Left kidney (tissue), 2 donors: ENCODE data around the gene NOS1AP. TPM values are rescaled to one million over a fixed set of nuclear protein-coding genes. Genes with fewer than 3 reads are reported as not detected.

Experiments
- DNase-seq: peaks from one replicate; pipeline ENCODE4 v3.0.0-alpha.2; 2013
- polyA plus RNA-seq: library from polyadenylated mRNA; unstranded; fragments of 120-200 nt; gene quantifications from one replicate; pipeline ENCODE4 v1.2.1, GENCODE V29; 2013; ENCODE audit not compliant: insufficient read length

Gene NOS1AP
- polyA plus RNA-seq, 1 donor: 10.7 TPM

GRCh38 chr1:162386292-162387225, 317.1 kb downstream of the NOS1AP start:
- DNase-seq: no peak

- DNase-seq: no peak
These were observed 318.0 kb downstream of the NOS1AP start for GRCh38 chr1:162387226-162388082.

- DNase-seq: no peak
These were observed 318.6 kb downstream of the NOS1AP start for GRCh38 chr1:162388083-162388594.

GRCh38 chr1:162388615-162389014, 319.1 kb downstream of the NOS1AP start:
- no peak for DNase-seq

- no peak for DNase-seq
These were observed 319.7 kb downstream of the NOS1AP start for GRCh38 chr1:162389021-162389818.

- no peak for DNase-seq
These were observed 320.5 kb downstream of the NOS1AP start for GRCh38 chr1:162389971-162390370.

- no peak for DNase-seq
These were observed 321.1 kb downstream of the NOS1AP start for GRCh38 chr1:162390396-162391185.

GRCh38 chr1:162391790-162392563, 322.5 kb downstream of the NOS1AP start:
- DNase-seq: peak; percentile 21

GRCh38 chr1:162396201-162396906, 326.9 kb downstream of the NOS1AP start:
- no peak for DNase-seq

GRCh38 chr1:162397039-162397448, 327.6 kb downstream of the NOS1AP start:
- no peak for DNase-seq

- no peak for DNase-seq
These were observed 328.6 kb downstream of the NOS1AP start for GRCh38 chr1:162397943-162398560.

- no peak for DNase-seq
These were observed 329.6 kb downstream of the NOS1AP start for GRCh38 chr1:162398999-162399580.

- DNase-seq: no peak
These were observed 331.4 kb downstream of the NOS1AP start for GRCh38 chr1:162400790-162401355.

GRCh38 chr1:162404550-162405160, 335.2 kb downstream of the NOS1AP start:
- DNase-seq: no peak

- no peak for DNase-seq
These were observed 336.3 kb downstream of the NOS1AP start for GRCh38 chr1:162405800-162406199.

GRCh38 chr1:162406811-162407210, 337.3 kb downstream of the NOS1AP start:
- no peak for DNase-seq

- DNase-seq: no peak
These were observed 338.0 kb downstream of the NOS1AP start for GRCh38 chr1:162407539-162407938.

GRCh38 chr1:162412002-162412401, 342.5 kb downstream of the NOS1AP start, which contains the start of gene SH2D1B:
Gene SH2D1B (minus strand): TSS chr1:162412136. CDS start chr1:162412016, 120 bp downstream.
- no peak for DNase-seq
